ENCODE measurements around the gene CARNS1.

- TF ChIP-seq CTCF (conservative IDR thresholded peaks at IDR 0.05) (no peak), ZFX (IDR thresholded peaks at IDR 0.05) (no peak)
Measured at GRCh38 chr11:67368621-67369020, 46.9 kb upstream of the CARNS1 start.
